Measurements from ENCODE around the gene PAK2.
"Not testable (repeated sequence)": the region's sequence is repeated elsewhere in the genome, so short reads cannot be mapped to it uniquely, and the experiment has no call there.

- TF ChIP-seq POLR2A (IDR thresholded peaks at IDR 0.05; ENCODE audit: low read depth, low read length); SPI1 (IDR thresholded peaks at IDR 0.05; ENCODE audit: low read depth, low read length); POLR2AphosphoS5 (IDR thresholded peaks at IDR 0.05; ENCODE audit: low read depth, low read length); PAX5 (IDR thresholded peaks at IDR 0.05; ENCODE audit: insufficient read depth, low read length, severe bottlenecking); TAF1 (IDR thresholded peaks at IDR 0.05; ENCODE audit: low read depth, low read length): not testable (repeated sequence)
Observed at GRCh38 chr3:196839351-196839750, 99.7 kb downstream of the PAK2 start.
